ENCODE results near the gene ACYP2.

Gene ACYP2

DNA sequence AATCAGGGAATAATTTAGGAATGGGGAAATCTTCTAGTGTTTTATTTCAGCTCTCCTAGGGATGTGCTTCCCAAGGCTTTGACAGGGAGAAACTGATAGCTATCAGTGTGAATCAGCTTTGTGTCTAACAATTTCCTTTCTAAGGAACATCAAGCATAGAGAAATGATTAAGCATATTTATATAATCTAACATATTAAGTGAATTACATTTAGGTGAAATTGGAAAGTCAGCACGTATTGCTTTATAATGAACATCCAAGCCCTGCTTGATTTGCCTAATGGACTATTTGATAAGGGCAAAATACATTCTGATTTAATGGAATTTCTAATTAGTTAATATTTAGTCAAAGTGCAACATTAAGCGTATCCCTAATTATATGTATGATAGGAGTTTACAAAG lies 160.1 kb downstream of the ACYP2 start:
- in situ Hi-C loops (cut with HindIII; ENCODE audit: low pct_ligation_motif_present, low sequenced_read_pairs) = no loop called here
- TF ChIP-seq, protein P1, sequence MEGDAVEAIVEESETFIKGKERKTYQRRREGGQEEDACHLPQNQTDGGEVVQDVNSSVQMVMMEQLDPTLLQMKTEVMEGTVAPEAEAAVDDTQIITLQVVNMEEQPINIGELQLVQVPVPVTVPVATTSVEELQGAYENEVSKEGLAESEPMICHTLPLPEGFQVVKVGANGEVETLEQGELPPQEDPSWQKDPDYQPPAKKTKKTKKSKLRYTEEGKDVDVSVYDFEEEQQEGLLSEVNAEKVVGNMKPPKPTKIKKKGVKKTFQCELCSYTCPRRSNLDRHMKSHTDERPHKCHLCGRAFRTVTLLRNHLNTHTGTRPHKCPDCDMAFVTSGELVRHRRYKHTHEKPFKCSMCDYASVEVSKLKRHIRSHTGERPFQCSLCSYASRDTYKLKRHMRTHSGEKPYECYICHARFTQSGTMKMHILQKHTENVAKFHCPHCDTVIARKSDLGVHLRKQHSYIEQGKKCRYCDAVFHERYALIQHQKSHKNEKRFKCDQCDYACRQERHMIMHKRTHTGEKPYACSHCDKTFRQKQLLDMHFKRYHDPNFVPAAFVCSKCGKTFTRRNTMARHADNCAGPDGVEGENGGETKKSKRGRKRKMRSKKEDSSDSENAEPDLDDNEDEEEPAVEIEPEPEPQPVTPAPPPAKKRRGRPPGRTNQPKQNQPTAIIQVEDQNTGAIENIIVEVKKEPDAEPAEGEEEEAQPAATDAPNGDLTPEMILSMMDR (IDR thresholded peaks at IDR 0.05; ENCODE audit: low read depth, low read length, missing control alignments) = no peak
- no peak for DNase-seq
- Histone ChIP-seq H3K36me3 (replicated peaks) (no peaks in the 10 kb centered on the region), H3K4me3 (ENCODE audit: low read depth, low read length) (no peak overlapping the region), H3K27ac (no peak overlapping the region), H3K27me3 (replicated peaks) (no peaks in the 10 kb centered on the region)

DNA sequence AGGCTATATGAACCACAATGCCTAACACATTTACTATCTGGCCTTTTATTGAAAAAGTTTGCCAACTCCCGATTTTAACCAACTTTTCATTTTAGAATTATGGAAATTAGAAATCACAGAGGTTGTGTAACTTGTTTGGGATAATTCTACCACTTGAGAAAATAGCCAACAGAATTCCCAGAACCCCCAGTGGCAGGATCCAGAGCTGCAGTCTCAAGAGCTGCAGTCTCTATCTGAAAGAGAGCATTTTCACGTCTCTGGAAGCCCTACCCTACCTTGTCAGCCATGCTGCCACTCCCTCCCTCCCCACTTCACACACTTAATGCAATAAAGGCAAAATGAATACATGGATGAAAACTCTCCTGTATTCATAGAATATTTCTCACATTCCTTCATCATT lies 164.0 kb downstream of the ACYP2 start:
- in situ Hi-C loops (cut with HindIII; ENCODE audit: low pct_ligation_motif_present, low sequenced_read_pairs) = no loop called here
- TF ChIP-seq, protein P1 (IDR thresholded peaks at IDR 0.05; ENCODE audit: low read depth, low read length, missing control alignments) = peak; percentile 70
- Histone ChIP-seq H3K27me3 (replicated peaks) (no peaks in the 10 kb centered on the region), H3K27ac (no peak overlapping the region), H3K36me3 (replicated peaks) (no peaks in the 10 kb centered on the region), H3K4me3 (ENCODE audit: low read depth, low read length) (no peak overlapping the region)
- no peak for DNase-seq

DNA sequence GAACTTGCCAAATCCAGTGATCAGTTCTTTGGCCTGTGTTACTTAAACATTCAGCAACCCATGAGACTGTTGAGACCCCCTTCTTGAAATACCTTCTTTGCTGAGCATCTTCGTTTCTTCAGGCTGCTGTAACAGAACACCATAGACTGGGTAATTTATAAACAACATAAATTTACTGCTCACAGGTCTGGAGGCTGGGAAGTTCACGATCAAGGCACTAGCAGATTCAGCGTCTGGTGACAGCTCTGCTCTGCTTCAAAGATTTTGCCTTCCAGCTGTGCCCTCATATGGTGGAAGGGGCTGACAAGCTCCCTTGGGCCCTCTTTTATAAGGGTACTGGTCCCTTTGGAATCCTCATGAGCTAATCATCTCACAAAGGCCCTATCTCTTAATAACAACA lies 169.4 kb downstream of the ACYP2 start:
- DNase-seq = no peak
- H3K27ac ChIP-seq = no peak overlapping the region
- H3K4me3 ChIP-seq (ENCODE audit: low read depth, low read length) = no peak overlapping the region
- H3K36me3 ChIP-seq (replicated peaks) = no peaks in the 10 kb centered on the region
- H3K27me3 ChIP-seq (replicated peaks) = no peaks in the 10 kb centered on the region
- in situ Hi-C loops (cut with HindIII; ENCODE audit: low pct_ligation_motif_present, low sequenced_read_pairs) = no loop called here
- TF ChIP-seq, protein P1 (IDR thresholded peaks at IDR 0.05; ENCODE audit: low read depth, low read length, missing control alignments) = no peak

DNA sequence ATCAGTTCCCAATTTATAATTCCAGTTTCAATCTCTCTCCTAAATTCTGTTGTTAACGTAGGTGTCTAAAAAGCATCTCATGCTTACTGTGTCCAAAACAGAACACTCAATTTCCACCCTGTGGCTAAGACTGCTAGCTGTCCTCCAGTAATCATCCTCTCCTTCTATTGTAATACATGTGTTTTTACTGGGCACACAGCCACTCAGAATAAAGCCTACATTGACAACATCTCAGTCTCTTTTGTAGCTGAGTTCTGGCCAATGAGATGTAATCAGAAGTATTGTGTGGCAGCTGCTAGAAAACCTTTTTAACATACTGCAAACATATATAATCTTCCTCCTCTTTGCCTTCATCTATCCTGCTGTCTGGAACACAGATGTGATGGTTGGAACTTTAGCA lies 170.0 kb downstream of the ACYP2 start:
- no peaks in the 10 kb centered on the region for H3K36me3 ChIP-seq (replicated peaks)
- in situ Hi-C loops (cut with HindIII; ENCODE audit: low pct_ligation_motif_present, low sequenced_read_pairs) = no loop called here
- no peak overlapping the region for H3K27ac ChIP-seq
- DNase-seq = no peak
- no peaks in the 10 kb centered on the region for H3K27me3 ChIP-seq (replicated peaks)
- no peak overlapping the region for H3K4me3 ChIP-seq (ENCODE audit: low read depth, low read length)
- TF ChIP-seq, protein P1 (IDR thresholded peaks at IDR 0.05; ENCODE audit: low read depth, low read length, missing control alignments) = no peak

DNA sequence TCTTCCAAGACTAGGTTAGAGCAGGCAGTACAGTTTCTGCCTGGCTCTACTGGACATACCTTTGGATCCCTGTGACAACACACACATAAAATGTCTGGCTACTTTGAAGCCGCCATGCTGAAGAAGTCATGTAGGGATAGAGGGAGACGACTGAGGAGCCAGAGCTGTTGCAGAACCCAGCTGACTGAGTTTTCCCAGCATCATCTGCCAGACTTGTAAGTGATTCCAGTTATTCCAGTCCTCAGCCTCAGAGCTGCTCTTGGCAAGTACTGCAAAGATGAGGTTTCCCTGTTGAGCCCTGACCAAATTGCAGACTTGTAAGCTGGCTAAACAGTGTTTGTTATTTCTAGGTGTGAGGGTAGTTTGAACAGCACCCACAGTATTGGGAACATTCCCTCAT lies 172.1 kb downstream of the ACYP2 start:
- in situ Hi-C loops (cut with HindIII; ENCODE audit: low pct_ligation_motif_present, low sequenced_read_pairs) = no loop called here
- Histone ChIP-seq H3K27me3 (replicated peaks) (no peaks in the 10 kb centered on the region), H3K36me3 (replicated peaks) (no peaks in the 10 kb centered on the region), H3K4me3 (ENCODE audit: low read depth, low read length) (no peak overlapping the region), H3K27ac (no peak overlapping the region)
- TF ChIP-seq, protein P1 (IDR thresholded peaks at IDR 0.05; ENCODE audit: low read depth, low read length, missing control alignments) = no peak
- no peak for DNase-seq

DNA sequence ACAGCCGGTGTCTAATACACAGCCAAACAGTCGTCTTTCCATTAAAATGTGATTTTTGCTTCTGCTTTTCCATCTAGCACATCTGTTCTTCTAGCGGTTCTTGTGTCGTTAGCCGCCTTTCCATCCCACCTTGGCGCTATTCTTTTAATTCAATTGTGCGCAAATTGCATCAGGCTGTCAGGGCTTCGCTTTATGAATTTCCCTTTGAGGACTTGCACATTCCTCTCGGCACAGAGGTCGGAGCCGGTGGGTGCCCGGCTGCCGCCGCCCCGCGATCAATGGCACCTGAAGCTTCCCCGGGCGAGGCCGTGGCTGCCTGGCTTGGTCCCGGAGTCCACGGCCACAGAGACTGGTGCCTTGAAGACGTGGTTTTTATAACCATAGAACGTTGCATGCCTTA lies 174.5 kb downstream of the ACYP2 start:
- H3K27me3 ChIP-seq (replicated peaks) = no peaks in the 10 kb centered on the region
- TF ChIP-seq, protein P1 (IDR thresholded peaks at IDR 0.05; ENCODE audit: low read depth, low read length, missing control alignments) = no peak
- H3K36me3 ChIP-seq (replicated peaks) = no peaks in the 10 kb centered on the region
- no peak overlapping the region for H3K4me3 ChIP-seq (ENCODE audit: low read depth, low read length)
- H3K27ac ChIP-seq = no peak overlapping the region
- in situ Hi-C loops (cut with HindIII; ENCODE audit: low pct_ligation_motif_present, low sequenced_read_pairs) = no loop called here
- DNase-seq = no peak

Measured in brain microvascular endothelial cell (primary cell).